HepG2 (cell line): ENCODE data around the gene CD302. TPM values are rescaled to one million over a fixed set of nuclear protein-coding genes. Genes with fewer than 3 reads are reported as not detected.

Source experiments
- ATF1 ChIP-seq: IDR thresholded peaks from 2 replicates; pipeline ENCODE4 v1.6.1; 2016; ENCODE audit warnings: mild to moderate bottlenecking, control low read depth
- EP300 ChIP-seq, 3 experiments: sonication (generic) in 1 of 3; formaldehyde crosslinking in 1 of 3; IDR thresholded peaks; 2 replicates each; pipeline versions ENCODE4 v1.5.1 to v1.6.1; 2011 to 2020; ENCODE audit warnings: low read depth in 2 of 3, low read length in 2 of 3, borderline replicate concordance in 1 of 3, improper control_type of control experiment in 1 of 3, mild to moderate bottlenecking in 1 of 3, missing genetic modification reagents in 1 of 3, moderate library complexity in 1 of 3
- FLYWCH1 ChIP-seq: sonication (generic); formaldehyde crosslinking; IDR thresholded peaks from 2 replicates; pipeline ENCODE4 v1.8.1; 2023; ENCODE audit warnings: mild to moderate bottlenecking, missing genetic modification reagents
- HNF4G ChIP-seq, 2 experiments: sonication (generic) in 1 of 2; formaldehyde crosslinking in 1 of 2; IDR thresholded peaks; 2 replicates each; pipeline versions ENCODE4 v1.4.0 to v1.6.1; 2011 to 2020; ENCODE audit warnings: borderline replicate concordance in 2 of 2, low read depth in 2 of 2, mild to moderate bottlenecking in 2 of 2, low read length in 1 of 2, missing genetic modification reagents in 1 of 2, moderate library complexity in 1 of 2
- KLF9 ChIP-seq: IDR thresholded peaks from 2 replicates; pipeline ENCODE4 v1.6.1; 2016; ENCODE audit warnings: low read depth
- LCORL ChIP-seq, 2 experiments: fragments of 450-650 bp in 1 of 2; sonication (generic) in 1 of 2; formaldehyde crosslinking in 1 of 2; IDR thresholded peaks; 2 replicates each; pipeline versions ENCODE4 v1.5.0 to v1.6.1; 2017 to 2020; ENCODE audit warnings: antibody characterized with exemption in 1 of 2, missing genetic modification reagents in 1 of 2
- MIXL1 ChIP-seq: IDR thresholded peaks from 2 replicates; pipeline ENCODE4 v1.6.1; 2016
- NRL ChIP-seq: sonication (generic); formaldehyde crosslinking; IDR thresholded peaks from 2 replicates; pipeline ENCODE4 v1.5.0; 2020; ENCODE audit warnings: missing genetic modification reagents, mild to moderate bottlenecking, moderate library complexity, borderline replicate concordance
- PITX1 ChIP-seq: sonication (generic); formaldehyde crosslinking; IDR thresholded peaks from 2 replicates; pipeline ENCODE4 v1.5.1; 2020; ENCODE audit warnings: mild to moderate bottlenecking, missing genetic modification reagents
- RARA ChIP-seq: IDR thresholded peaks from 2 replicates; pipeline ENCODE4 v1.6.1; 2016; ENCODE audit warnings: missing genetic modification reagents, missing compliant biosample characterization
- RBM22 ChIP-seq: fragments of 200-400 bp; formaldehyde crosslinking; optimal IDR thresholded peaks from 2 replicates; pipeline ENCODE3; 2017; ENCODE audit warnings: mild to moderate bottlenecking, low read length, moderate library complexity
- RELA ChIP-seq: sonication (generic); formaldehyde crosslinking; IDR thresholded peaks from 2 replicates; pipeline ENCODE4 v1.4.0; 2020; ENCODE audit warnings: missing genetic modification reagents
- RFXANK ChIP-seq: IDR thresholded peaks from 2 replicates; pipeline ENCODE4 v1.6.1; 2016
- RFXAP ChIP-seq: sonication (generic); formaldehyde crosslinking; IDR thresholded peaks from 2 replicates; pipeline ENCODE4 v1.4.0; 2020; ENCODE audit warnings: missing genetic modification reagents, borderline replicate concordance
- SMAD3 ChIP-seq: sonication (generic); formaldehyde crosslinking; IDR thresholded peaks from 2 replicates; pipeline ENCODE4 v1.4.0; 2020; ENCODE audit warnings: missing genetic modification reagents
- TBX3 ChIP-seq: fragments of 450-650 bp; IDR thresholded peaks from 2 replicates; pipeline ENCODE4 v1.6.1; 2017; ENCODE audit warnings: antibody characterized with exemption, mild to moderate bottlenecking, inconsistent platforms, borderline replicate concordance
- TCF7 ChIP-seq: sonication (generic); IDR thresholded peaks from 2 replicates; pipeline ENCODE4 v1.6.1; 2016; ENCODE audit warnings: antibody characterized with exemption, low read depth
- WIZ ChIP-seq: sonication (generic); formaldehyde crosslinking; IDR thresholded peaks from 2 replicates; pipeline ENCODE4 v1.5.1; 2020; ENCODE audit warnings: mild to moderate bottlenecking, missing genetic modification reagents
- YEATS2 ChIP-seq: sonication (generic); formaldehyde crosslinking; IDR thresholded peaks from 2 replicates; pipeline ENCODE4 v1.4.0; 2020; ENCODE audit warnings: missing genetic modification reagents, borderline replicate concordance
- ZC3H4 ChIP-seq: sonication (generic); formaldehyde crosslinking; IDR thresholded peaks from 2 replicates; pipeline ENCODE4 v1.4.0; 2020; ENCODE audit warnings: missing genetic modification reagents, borderline replicate concordance
- ZFP62 ChIP-seq: sonication (generic); formaldehyde crosslinking; IDR thresholded peaks from 2 replicates; pipeline ENCODE4 v1.4.0; 2020; ENCODE audit warnings: missing genetic modification reagents
- ZFP90 ChIP-seq: sonication (generic); formaldehyde crosslinking; IDR thresholded peaks from 2 replicates; pipeline ENCODE4 v1.8.0; 2022; ENCODE audit warnings: missing genetic modification reagents, mild to moderate bottlenecking, inconsistent platforms, borderline replicate concordance
- ZMYM4 ChIP-seq: sonication (generic); formaldehyde crosslinking; IDR thresholded peaks from 2 replicates; pipeline ENCODE4 v1.8.1; 2023; ENCODE audit warnings: mild to moderate bottlenecking, missing genetic modification reagents
- ZNF230 ChIP-seq: sonication (generic); formaldehyde crosslinking; IDR thresholded peaks from 2 replicates; pipeline ENCODE4 v1.4.0; 2020; ENCODE audit warnings: mild to moderate bottlenecking, missing genetic modification reagents
- ZNF232 ChIP-seq: sonication (generic); formaldehyde crosslinking; IDR thresholded peaks from 2 replicates; pipeline ENCODE4 v1.4.0; 2020; ENCODE audit warnings: missing genetic modification reagents, borderline replicate concordance
- ZNF282 ChIP-seq: fragments of 450-650 bp; IDR thresholded peaks from 2 replicates; pipeline ENCODE4 v1.6.1; 2018; ENCODE audit not compliant: partially characterized antibody
- ZNF484 ChIP-seq: sonication (generic); formaldehyde crosslinking; IDR thresholded peaks from 2 replicates; pipeline ENCODE4 v1.5.1; 2020; ENCODE audit warnings: mild to moderate bottlenecking, low read depth, missing genetic modification reagents, borderline replicate concordance
- ZNF580 ChIP-seq: IDR thresholded peaks from 2 replicates; pipeline ENCODE4 v1.6.1; 2016; ENCODE audit warnings: low read depth, borderline replicate concordance
- ZNF672 ChIP-seq: sonication (generic); formaldehyde crosslinking; IDR thresholded peaks from 2 replicates; pipeline ENCODE4 v1.8.1; 2022; ENCODE audit warnings: missing genetic modification reagents
- ZNF790 ChIP-seq: sonication (generic); formaldehyde crosslinking; IDR thresholded peaks from 2 replicates; pipeline ENCODE4 v1.8.0; 2022; ENCODE audit warnings: missing genetic modification reagents, mild to moderate bottlenecking, borderline replicate concordance
- polyA plus RNA-seq, 8 experiments: library from polyadenylated mRNA; depleted of rRNA in 3 of 8; stranded (reverse) in 7 of 8; unstranded in 1 of 8; fragments of >200 nt; fragmentation: Illumina TruSeq in 4 of 8; extraction: Trizol in 4 of 8; gene quantifications; 2 replicates each; pipeline versions ENCODE4 v1.2.1 to v1.2.3, GENCODE V29; 2011 to 2016; ENCODE audit warnings: low read depth in 4 of 8, missing spikeins in 1 of 8, mixed read lengths in 1 of 8; ENCODE audit not compliant: insufficient read depth in 1 of 8
- total RNA-seq, 5 experiments: library from RNA; depleted of rRNA; stranded (reverse); fragments of >200 nt; fragmentation: Illumina TruSeq; extraction: Trizol; gene quantifications; 2 replicates each; pipeline ENCODE4 v1.2.3, GENCODE V29; 2016; ENCODE audit warnings: low read depth in 1 of 5

CD302 gene
- total and polyA plus RNA-seq, 2 of the 13 experiments (the other 11 are each of a cell fraction or from before 2014, with no cell fraction given) = 8.0 to 15.6 TPM

GRCh38 chr2:159799833-159800232 lies 1.8 kb upstream of the CD302 start (continued):
- TF ChIP-seq RFXAP (no peak), ZNF580 (no peak), ZNF230 (CRISPR knock-in tag) (no peak; the same call in 1 of the 2 replicates), ZNF484 (no peak), ZNF232 (CRISPR knock-in tag) (no peak), ZNF790 (CRISPR knock-in tag) (no peak), MIXL1 (peak; percentile 95), HNF4G (IDR thresholded peaks at IDR 0.05; ENCODE audit: borderline replicate concordance, low read depth, low read length) (peak; percentile 76), HNF4G (CRISPR knock-in tag; IDR thresholded peaks at IDR 0.05; ENCODE audit: borderline replicate concordance, low read depth) (peak; percentile 30; the same call in 1 of the 2 replicates), ZFP90 (CRISPR knock-in tag) (no peak), TBX3 (peak; percentile 86; the same call in 1 of the 2 replicates), RBM22 (no peak), TCF7 (no peak), ZNF282 (no peak), ZC3H4 (CRISPR knock-in tag) (no peak), YEATS2 (CRISPR knock-in tag) (no peak), KLF9 (CRISPR knock-in tag) (no peak), LCORL (IDR thresholded peaks at IDR 0.05) (peak; percentile 66; the same call in 1 of the 2 replicates), LCORL (CRISPR knock-in tag; IDR thresholded peaks at IDR 0.05) (no peak; the same call in 1 of the 2 replicates), EP300 (IDR thresholded peaks at IDR 0.05; ENCODE audit: low read depth in 2 of 2, low read length in 2 of 2) (peak; percentile 58 to 64; a peak in 1 of 4 replicates), EP300 (CRISPR knock-in tag; IDR thresholded peaks at IDR 0.05; ENCODE audit: borderline replicate concordance) (no peak), PITX1 (peak; percentile 90), SMAD3 (peak; percentile 53; the same call in 1 of the 2 replicates), RARA (CRISPR knock-in tag) (peak; percentile 32; the same call in 1 of the 2 replicates), RELA (CRISPR knock-in tag) (no peak), ATF1 (CRISPR knock-in tag) (no peak), NRL (CRISPR knock-in tag) (no peak), FLYWCH1 (no peak), ZNF672 (CRISPR knock-in tag) (no peak), ZMYM4 (peak; percentile 21; the same call in 1 of the 2 replicates), RFXANK (no peak), WIZ (CRISPR knock-in tag) (no peak), ZFP62 (no peak)
